DND-41 (cell line): ENCODE data around the gene SDCCAG8.
A peak's percentile ranks its signal among the peaks of the same experiment; 100 is the strongest.

Experiments
- EZH2 ChIP-seq: IDR thresholded peaks from 3 replicates; pipeline ENCODE4 v1.6.1; 2012; ENCODE audit warnings: borderline replicate concordance, low read depth, mild to moderate bottlenecking, moderate library complexity, low read length, inconsistent platforms; ENCODE audit not compliant: severe bottlenecking
- TF ChIP-seq, protein P1 (sequence below): IDR thresholded peaks from 2 replicates; pipeline ENCODE4 v1.5.1; 2012; ENCODE audit warnings: borderline replicate concordance, low read length, moderate library complexity, mild to moderate bottlenecking; ENCODE audit not compliant: poor library complexity, severe bottlenecking; ENCODE audit errors: extremely low read depth

DNA sequence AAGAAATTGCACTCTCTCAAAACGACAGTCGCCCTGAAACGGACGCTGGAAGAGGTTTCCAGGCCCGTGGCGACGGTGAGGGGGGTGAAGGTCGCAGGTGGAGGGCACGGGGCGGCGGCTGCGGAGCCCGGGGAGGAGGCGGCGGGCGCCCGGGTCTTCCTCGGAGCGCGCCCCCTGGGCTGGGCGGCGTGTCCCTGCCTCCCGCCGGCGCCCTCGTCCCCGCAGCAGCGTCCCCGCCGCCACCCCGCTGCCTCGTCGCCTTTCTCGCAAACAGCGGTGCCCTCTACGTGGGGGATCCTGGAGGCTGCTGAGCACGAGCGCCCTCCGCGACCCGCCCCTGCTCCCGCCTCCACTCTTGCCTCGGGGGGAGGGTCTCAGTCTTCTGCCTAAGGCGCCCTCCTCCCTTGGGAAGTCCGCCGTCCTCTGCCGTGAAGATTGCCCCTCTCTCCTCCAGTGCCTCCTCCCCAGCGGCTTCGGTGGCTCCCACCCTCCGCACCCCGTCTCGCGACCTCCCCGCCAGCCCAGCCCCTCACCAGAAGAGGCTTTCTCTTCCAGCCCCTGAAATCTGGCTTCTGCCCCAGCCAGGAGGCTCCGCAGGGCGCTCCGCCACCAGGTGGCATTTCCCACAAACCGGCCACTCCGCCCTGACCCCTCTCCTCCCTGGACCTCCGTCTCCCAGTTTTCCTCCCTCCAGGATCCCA, 227.4 kb downstream of the SDCCAG8 start:
- TF ChIP-seq, protein P1, sequence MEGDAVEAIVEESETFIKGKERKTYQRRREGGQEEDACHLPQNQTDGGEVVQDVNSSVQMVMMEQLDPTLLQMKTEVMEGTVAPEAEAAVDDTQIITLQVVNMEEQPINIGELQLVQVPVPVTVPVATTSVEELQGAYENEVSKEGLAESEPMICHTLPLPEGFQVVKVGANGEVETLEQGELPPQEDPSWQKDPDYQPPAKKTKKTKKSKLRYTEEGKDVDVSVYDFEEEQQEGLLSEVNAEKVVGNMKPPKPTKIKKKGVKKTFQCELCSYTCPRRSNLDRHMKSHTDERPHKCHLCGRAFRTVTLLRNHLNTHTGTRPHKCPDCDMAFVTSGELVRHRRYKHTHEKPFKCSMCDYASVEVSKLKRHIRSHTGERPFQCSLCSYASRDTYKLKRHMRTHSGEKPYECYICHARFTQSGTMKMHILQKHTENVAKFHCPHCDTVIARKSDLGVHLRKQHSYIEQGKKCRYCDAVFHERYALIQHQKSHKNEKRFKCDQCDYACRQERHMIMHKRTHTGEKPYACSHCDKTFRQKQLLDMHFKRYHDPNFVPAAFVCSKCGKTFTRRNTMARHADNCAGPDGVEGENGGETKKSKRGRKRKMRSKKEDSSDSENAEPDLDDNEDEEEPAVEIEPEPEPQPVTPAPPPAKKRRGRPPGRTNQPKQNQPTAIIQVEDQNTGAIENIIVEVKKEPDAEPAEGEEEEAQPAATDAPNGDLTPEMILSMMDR = peak; percentile 13
- no peak for TF ChIP-seq EZH2
